ENCODE data around the gene MON2.

The MON2 gene

DNA sequence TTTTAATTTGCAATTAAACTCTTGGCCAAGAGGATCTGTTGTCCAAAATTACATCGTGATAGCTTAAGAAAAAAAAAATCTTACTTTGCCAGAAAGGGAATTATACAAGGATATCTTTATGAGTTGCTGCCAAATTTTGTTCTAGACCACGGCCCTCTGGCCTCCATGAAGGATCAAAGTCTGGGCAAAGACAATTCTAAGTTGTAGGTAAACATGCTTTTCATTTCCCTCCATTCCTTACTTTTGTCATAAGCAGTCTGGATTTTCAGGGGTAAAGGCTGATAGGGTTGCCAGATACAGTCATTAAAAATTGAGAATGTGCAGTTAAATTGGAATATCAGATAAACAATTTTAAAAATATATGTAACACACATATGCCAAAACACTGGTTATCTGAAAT lies 135.1 kb downstream of the MON2 start:
- TF ChIP-seq, protein P1, sequence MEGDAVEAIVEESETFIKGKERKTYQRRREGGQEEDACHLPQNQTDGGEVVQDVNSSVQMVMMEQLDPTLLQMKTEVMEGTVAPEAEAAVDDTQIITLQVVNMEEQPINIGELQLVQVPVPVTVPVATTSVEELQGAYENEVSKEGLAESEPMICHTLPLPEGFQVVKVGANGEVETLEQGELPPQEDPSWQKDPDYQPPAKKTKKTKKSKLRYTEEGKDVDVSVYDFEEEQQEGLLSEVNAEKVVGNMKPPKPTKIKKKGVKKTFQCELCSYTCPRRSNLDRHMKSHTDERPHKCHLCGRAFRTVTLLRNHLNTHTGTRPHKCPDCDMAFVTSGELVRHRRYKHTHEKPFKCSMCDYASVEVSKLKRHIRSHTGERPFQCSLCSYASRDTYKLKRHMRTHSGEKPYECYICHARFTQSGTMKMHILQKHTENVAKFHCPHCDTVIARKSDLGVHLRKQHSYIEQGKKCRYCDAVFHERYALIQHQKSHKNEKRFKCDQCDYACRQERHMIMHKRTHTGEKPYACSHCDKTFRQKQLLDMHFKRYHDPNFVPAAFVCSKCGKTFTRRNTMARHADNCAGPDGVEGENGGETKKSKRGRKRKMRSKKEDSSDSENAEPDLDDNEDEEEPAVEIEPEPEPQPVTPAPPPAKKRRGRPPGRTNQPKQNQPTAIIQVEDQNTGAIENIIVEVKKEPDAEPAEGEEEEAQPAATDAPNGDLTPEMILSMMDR (IDR thresholded peaks at IDR 0.05; ENCODE audit: insufficient read depth, missing control alignments) = no peak
- no peak for FAIRE-seq

DNA sequence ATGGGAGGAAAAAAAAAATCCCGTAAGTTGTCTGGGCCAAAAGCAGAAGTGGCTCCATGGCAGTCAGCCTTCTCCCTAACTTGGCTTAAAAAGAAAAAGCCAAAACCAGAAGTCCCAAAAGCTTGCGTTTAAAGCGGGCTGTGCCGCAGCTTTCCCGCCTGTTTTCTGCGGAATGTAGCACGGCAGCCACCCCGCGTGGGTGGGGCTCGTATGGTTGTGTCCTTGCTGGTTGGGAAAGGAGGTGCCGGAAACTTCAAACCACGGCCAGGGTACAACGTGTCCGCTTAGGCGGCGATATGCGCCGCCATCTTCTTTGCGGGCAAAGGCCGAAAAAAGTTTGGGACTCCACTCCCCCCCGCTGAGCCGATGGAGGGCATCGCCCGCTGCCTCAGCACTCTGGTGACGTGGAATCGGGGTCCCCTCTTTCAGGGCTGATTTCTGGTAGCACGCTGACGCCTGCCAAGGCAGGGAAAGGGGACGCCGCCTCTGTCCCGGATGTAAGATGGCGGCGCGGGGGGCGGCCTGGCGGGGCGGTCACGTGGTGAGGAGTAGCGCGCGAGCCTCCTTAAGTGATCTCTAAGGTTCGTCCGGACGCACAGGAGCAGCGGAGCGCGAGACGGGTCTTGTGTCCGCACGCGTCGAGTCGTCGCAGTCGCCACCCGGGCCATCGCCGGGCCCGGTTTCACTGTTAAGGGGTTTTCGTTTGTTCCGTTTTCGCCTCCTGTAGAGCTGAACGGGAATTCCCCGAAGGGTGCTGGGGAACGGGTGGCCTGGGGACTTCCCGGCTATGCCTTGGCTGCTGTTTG lies 135.8 kb downstream of the MON2 start:
- peak; percentile 33 for DNase-seq (ENCODE audit: insufficient read length, low spot score)
- no peak for FAIRE-seq
- TF ChIP-seq, protein P1 (IDR thresholded peaks at IDR 0.05; ENCODE audit: insufficient read depth, missing control alignments) = no peak

More for the DNA sequence above, 135.1 kb downstream of the MON2 start:
- no peak for DNase-seq (ENCODE audit: insufficient read length, low spot score)

DNA sequence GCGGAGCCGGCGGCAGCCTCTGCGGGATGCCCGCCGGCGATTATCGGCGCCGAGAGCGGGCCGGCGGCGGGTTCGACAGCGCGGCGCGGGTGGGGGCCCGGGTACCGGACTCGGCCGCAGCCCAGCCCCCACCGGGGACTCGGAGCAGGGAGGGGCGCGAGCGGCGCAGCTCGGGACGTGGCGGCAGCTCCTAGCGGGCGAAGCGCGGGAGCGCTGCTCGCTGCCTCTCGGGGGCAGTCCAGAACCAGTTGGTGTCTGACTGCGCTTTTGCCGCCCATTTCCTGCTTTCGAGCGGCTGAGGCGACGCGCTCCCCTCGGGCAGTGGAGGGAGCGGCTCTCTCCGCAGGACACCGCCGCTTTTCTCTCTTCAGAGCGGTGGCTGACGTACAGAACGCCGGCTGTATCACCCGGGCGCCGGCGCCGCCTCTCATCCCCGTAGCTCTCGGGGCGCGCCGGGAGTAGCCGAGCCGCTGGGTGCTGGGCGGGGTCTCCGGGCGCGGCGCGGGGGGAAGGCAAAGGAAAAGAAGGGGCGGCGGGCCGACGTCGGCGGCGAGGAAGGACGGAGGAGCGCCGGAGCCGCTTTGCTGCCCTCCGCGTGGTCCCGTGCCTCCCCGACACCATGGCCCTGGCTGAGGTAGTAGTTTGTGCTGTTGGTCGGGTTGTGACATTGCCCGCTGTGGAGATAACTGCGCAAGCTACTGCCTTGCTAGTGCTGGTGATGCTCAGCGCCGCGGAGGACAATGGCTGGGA lies 136.6 kb downstream of the MON2 start:
- no peak for FAIRE-seq
- DNase-seq (ENCODE audit: insufficient read length, low spot score) = peak; percentile 29
- TF ChIP-seq, protein P1 (IDR thresholded peaks at IDR 0.05; ENCODE audit: insufficient read depth, missing control alignments) = peak; percentile 30

DNA sequence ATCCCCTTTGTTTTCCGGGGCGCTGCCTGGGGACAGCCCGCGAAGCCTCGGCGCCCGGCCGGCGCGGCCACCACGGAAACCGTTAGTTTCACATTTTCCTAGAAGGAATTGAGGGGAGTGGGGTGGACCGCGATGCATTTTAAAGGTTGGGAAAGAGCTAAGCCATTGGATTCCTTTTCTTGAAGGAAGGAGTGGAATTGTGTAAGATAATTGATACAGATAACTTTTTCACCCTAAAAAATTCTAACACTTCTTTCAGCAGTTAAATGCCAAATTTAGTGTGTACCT lies 137.1 kb downstream of the MON2 start:
- no peak for DNase-seq (ENCODE audit: insufficient read length, low spot score)
- FAIRE-seq = no peak
- TF ChIP-seq, protein P1 (IDR thresholded peaks at IDR 0.05; ENCODE audit: insufficient read depth, missing control alignments) = no peak

DNA sequence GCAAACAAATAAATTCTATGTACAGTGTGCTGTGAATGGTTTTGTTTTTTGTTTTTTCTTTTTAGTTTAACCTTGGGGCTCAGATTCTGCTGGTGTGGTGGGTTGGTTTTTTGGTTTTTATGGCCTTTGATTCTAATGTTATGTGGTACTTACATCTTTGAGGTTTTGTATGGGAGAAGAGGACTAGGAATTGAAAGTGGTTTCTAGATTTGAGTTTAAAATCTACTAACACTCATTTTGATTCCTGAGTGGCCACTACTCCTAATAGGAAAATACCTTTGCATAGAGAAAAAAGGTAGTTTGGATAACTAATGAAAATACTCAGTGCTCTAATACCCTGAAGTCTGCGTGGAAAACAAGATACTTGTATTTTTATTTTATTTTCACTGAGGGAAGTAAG lies 137.7 kb downstream of the MON2 start:
- FAIRE-seq (no peak), DNase-seq (ENCODE audit: insufficient read length, low spot score) (no peak)
- TF ChIP-seq, protein P1 (IDR thresholded peaks at IDR 0.05; ENCODE audit: insufficient read depth, missing control alignments) = no peak

DNA sequence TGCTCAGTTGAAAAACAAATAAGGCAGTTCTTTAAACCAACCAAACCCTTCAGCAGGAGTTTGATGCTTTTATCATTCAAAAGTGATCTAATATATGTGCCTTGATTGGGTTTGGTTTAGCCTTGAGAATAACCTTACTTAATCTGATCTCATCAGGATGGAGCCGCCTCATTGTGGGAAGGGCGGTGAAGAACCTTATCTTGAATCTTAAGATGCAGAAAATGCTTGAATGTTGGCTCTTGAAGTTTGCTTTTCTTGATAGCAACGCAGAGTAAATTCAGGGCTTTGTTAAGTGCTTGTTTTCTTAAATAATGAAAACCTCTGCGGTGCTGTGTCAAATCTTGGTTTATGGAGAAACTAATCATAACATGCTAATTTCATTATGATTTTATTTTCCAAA lies 138.2 kb downstream of the MON2 start:
- TF ChIP-seq, protein P1 (IDR thresholded peaks at IDR 0.05; ENCODE audit: insufficient read depth, missing control alignments) = no peak
- no peak for FAIRE-seq
- DNase-seq (ENCODE audit: insufficient read length, low spot score) = no peak

DNA sequence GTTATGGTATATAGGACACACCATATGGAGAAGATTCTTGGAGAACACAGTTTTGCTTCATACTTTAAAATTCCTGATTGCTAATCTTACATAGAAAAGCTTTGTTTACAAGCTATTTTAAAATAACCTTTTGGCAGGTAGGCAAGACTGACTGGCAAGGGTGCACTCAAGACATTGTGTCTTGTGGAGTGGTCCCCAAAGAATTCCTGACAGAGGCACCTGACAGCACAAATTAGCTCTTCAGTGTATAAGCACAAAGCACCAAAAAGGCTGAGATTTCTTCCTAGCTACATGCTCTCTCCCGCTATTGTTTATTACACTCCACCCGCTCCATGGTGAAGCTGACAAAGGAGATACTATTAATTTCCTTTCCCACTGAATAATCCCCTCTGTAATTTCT lies 139.4 kb downstream of the MON2 start:
- DNase-seq (ENCODE audit: insufficient read length, low spot score) (no peak), FAIRE-seq (no peak)
- TF ChIP-seq, protein P1 (IDR thresholded peaks at IDR 0.05; ENCODE audit: insufficient read depth, missing control alignments) = no peak
